Measurements from ENCODE around the gene RS1.

DNA sequence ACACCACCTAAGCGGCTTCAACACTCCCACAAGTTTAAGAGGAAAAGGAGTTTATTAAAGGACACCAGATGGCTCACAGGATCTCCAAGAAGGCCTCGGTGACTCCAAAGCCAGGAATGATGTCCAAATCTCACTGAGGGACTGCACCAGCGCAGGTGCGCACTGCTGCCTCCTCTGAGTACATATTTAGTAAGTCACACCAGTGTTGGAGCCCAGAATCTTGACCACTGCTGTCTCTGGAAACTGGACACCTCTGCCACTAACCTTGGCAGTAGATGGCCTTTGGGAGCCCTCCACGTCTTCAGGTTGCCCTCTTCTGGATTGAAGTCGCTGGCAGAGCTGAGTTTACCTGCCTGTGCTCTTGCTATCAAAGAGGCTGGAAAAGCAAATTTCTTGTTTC lies 10.1 kb upstream of the RS1 start:
- TF ChIP-seq, protein P1, sequence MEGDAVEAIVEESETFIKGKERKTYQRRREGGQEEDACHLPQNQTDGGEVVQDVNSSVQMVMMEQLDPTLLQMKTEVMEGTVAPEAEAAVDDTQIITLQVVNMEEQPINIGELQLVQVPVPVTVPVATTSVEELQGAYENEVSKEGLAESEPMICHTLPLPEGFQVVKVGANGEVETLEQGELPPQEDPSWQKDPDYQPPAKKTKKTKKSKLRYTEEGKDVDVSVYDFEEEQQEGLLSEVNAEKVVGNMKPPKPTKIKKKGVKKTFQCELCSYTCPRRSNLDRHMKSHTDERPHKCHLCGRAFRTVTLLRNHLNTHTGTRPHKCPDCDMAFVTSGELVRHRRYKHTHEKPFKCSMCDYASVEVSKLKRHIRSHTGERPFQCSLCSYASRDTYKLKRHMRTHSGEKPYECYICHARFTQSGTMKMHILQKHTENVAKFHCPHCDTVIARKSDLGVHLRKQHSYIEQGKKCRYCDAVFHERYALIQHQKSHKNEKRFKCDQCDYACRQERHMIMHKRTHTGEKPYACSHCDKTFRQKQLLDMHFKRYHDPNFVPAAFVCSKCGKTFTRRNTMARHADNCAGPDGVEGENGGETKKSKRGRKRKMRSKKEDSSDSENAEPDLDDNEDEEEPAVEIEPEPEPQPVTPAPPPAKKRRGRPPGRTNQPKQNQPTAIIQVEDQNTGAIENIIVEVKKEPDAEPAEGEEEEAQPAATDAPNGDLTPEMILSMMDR (tag by site-specific recombination; IDR thresholded peaks at IDR 0.05) = no peak
- TF ChIP-seq ZFP3 (tag by site-specific recombination; IDR thresholded peaks at IDR 0.05; ENCODE audit: low read depth) (no peak), ZNF560 (tag by site-specific recombination; IDR thresholded peaks at IDR 0.05; ENCODE audit: borderline replicate concordance) (no peak), ZBTB17 (tag by site-specific recombination; IDR thresholded peaks at IDR 0.05) (no peak)
- TF ChIP-seq, protein P2, sequence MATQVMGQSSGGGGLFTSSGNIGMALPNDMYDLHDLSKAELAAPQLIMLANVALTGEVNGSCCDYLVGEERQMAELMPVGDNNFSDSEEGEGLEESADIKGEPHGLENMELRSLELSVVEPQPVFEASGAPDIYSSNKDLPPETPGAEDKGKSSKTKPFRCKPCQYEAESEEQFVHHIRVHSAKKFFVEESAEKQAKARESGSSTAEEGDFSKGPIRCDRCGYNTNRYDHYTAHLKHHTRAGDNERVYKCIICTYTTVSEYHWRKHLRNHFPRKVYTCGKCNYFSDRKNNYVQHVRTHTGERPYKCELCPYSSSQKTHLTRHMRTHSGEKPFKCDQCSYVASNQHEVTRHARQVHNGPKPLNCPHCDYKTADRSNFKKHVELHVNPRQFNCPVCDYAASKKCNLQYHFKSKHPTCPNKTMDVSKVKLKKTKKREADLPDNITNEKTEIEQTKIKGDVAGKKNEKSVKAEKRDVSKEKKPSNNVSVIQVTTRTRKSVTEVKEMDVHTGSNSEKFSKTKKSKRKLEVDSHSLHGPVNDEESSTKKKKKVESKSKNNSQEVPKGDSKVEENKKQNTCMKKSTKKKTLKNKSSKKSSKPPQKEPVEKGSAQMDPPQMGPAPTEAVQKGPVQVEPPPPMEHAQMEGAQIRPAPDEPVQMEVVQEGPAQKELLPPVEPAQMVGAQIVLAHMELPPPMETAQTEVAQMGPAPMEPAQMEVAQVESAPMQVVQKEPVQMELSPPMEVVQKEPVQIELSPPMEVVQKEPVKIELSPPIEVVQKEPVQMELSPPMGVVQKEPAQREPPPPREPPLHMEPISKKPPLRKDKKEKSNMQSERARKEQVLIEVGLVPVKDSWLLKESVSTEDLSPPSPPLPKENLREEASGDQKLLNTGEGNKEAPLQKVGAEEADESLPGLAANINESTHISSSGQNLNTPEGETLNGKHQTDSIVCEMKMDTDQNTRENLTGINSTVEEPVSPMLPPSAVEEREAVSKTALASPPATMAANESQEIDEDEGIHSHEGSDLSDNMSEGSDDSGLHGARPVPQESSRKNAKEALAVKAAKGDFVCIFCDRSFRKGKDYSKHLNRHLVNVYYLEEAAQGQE (tag by site-specific recombination; IDR thresholded peaks at IDR 0.05) = no peak
- TF ChIP-seq, protein P3, sequence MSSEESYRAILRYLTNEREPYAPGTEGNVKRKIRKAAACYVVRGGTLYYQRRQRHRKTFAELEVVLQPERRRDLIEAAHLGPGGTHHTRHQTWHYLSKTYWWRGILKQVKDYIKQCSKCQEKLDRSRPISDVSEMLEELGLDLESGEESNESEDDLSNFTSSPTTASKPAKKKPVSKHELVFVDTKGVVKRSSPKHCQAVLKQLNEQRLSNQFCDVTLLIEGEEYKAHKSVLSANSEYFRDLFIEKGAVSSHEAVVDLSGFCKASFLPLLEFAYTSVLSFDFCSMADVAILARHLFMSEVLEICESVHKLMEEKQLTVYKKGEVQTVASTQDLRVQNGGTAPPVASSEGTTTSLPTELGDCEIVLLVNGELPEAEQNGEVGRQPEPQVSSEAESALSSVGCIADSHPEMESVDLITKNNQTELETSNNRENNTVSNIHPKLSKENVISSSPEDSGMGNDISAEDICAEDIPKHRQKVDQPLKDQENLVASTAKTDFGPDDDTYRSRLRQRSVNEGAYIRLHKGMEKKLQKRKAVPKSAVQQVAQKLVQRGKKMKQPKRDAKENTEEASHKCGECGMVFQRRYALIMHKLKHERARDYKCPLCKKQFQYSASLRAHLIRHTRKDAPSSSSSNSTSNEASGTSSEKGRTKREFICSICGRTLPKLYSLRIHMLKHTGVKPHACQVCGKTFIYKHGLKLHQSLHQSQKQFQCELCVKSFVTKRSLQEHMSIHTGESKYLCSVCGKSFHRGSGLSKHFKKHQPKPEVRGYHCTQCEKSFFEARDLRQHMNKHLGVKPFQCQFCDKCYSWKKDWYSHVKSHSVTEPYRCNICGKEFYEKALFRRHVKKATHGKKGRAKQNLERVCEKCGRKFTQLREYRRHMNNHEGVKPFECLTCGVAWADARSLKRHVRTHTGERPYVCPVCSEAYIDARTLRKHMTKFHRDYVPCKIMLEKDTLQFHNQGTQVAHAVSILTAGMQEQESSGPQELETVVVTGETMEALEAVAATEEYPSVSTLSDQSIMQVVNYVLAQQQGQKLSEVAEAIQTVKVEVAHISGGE (tag by site-specific recombination; conservative IDR thresholded peaks at IDR 0.05; ENCODE audit: low read depth) = no peak
